Esophagus squamous epithelium (tissue), 4 donors: ENCODE results near the gene SLAMF6.

ENCODE experiments used
- POLR2A ChIP-seq, 4 donors: fragments of 450-650 bp; IDR thresholded peaks; one replicate each; pipeline ENCODE4 v1.6.1; 2017; ENCODE audit warnings: antibody characterized with exemption in 4 of 4, mild to moderate bottlenecking in 4 of 4, moderate library complexity in 3 of 4
- TF ChIP-seq, protein P1 (sequence below), 6 experiments: fragments of 450-650 bp in 4 of 6; fragments of 200-600 bp in 2 of 6; sonication (generic) in 2 of 6; IDR thresholded peaks; one replicate each; pipeline ENCODE4 v1.5.1; 2016 to 2019; ENCODE audit warnings: antibody characterized with exemption in 6 of 6, mild to moderate bottlenecking in 4 of 6, moderate library complexity in 4 of 6

DNA sequence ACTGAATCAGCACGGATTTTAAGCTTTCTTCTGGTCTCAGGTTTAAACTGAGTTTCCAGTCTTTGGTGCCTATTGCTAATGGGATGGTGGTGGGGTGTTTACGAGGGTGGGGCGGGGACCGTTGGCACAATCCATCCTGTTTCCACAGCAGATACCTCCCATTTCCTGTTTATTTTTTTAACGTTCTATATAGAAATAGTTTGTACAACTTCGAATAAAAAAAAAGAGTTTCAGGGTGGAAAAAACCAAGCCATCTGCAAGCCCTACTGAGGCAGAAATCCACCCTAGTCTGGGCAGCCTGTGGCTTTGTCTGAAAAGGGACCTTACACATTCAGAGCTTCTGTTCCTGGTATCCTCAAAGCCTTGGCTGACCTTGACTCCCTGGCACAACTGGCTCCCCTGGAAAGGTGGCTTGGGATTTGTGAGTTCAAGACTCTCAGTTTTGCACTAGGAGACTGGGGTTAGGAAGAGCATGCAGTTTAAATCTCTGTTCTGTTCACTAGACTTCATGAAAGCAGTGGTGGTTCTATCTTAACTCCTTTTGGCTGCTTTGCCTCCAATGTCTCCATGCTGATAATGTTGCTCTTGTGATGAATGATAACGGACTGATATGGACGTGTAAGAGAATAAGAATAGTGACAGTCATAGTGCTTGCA is 76.0 kb downstream of the SLAMF6 start:
- no peak for TF ChIP-seq POLR2A (IDR thresholded peaks at IDR 0.05)
- TF ChIP-seq, protein P1, sequence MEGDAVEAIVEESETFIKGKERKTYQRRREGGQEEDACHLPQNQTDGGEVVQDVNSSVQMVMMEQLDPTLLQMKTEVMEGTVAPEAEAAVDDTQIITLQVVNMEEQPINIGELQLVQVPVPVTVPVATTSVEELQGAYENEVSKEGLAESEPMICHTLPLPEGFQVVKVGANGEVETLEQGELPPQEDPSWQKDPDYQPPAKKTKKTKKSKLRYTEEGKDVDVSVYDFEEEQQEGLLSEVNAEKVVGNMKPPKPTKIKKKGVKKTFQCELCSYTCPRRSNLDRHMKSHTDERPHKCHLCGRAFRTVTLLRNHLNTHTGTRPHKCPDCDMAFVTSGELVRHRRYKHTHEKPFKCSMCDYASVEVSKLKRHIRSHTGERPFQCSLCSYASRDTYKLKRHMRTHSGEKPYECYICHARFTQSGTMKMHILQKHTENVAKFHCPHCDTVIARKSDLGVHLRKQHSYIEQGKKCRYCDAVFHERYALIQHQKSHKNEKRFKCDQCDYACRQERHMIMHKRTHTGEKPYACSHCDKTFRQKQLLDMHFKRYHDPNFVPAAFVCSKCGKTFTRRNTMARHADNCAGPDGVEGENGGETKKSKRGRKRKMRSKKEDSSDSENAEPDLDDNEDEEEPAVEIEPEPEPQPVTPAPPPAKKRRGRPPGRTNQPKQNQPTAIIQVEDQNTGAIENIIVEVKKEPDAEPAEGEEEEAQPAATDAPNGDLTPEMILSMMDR (IDR thresholded peaks at IDR 0.05), result no peak
